CD14-positive monocyte (primary cell): ENCODE measurements around the gene THBS1. TPM values are rescaled to one million over a fixed set of nuclear protein-coding genes. Genes with fewer than 3 reads are reported as not detected.

Source experiments
- DNase-seq, 3 donors: peaks; one replicate each; pipeline ENCODE4 v3.0.0-alpha.2; 2011 to 2022
- H2AFZ ChIP-seq: 2 replicates; pipeline ENCODE4 v1.6.0; 2012; ENCODE audit warnings: mild to moderate bottlenecking, low read depth, low read length, inconsistent platforms; ENCODE audit not compliant: insufficient read depth, poor library complexity, severe bottlenecking
- H3K27ac ChIP-seq, 2 donors: 1 replicate in 1 of 2; 2 replicates in 1 of 2; pipeline ENCODE4 v1.5.1; 2012 to 2013; ENCODE audit warnings: low read length in 2 of 2, control low read depth in 1 of 2, inconsistent platforms in 1 of 2, low read depth in 1 of 2, mild to moderate bottlenecking in 1 of 2
- H3K27me3 ChIP-seq, 2 donors: one replicate each; pipeline versions ENCODE4 v1.6.0 to v1.6.1; 2011 to 2013; ENCODE audit warnings: low read length in 2 of 2; ENCODE audit not compliant: control insufficient read depth in 2 of 2, insufficient read depth in 2 of 2
- H3K36me3 ChIP-seq, 2 donors: replicated peaks in 1 of 2; 1 replicate in 1 of 2; 2 replicates in 1 of 2; pipeline versions ENCODE4 v1.5.1 to v1.6.1; 2012 to 2013; ENCODE audit warnings: low read length in 2 of 2, control low read depth in 1 of 2, inconsistent platforms in 1 of 2, mild to moderate bottlenecking in 1 of 2; ENCODE audit not compliant: insufficient read depth in 2 of 2, control insufficient read depth in 1 of 2
- H3K4me1 ChIP-seq, 2 donors: 1 replicate in 1 of 2; 2 replicates in 1 of 2; pipeline versions ENCODE4 v1.5.1 to v1.6.1; 2012 to 2013; ENCODE audit warnings: low read length in 2 of 2, control low read depth in 1 of 2, inconsistent platforms in 1 of 2, mild to moderate bottlenecking in 1 of 2, moderate library complexity in 1 of 2; ENCODE audit not compliant: insufficient read depth in 2 of 2, control insufficient read depth in 1 of 2
- H3K4me2 ChIP-seq: replicated peaks from 2 replicates; pipeline ENCODE3; 2012; ENCODE audit warnings: low read length, moderate library complexity, mild to moderate bottlenecking; ENCODE audit not compliant: poor library complexity, severe bottlenecking; ENCODE audit errors: extremely low read depth
- H3K4me3 ChIP-seq, 3 experiments: fragments of 200-600 bp in 1 of 3; sonication (generic) in 1 of 3; replicated peaks in 1 of 3; 1 replicate in 2 of 3; 2 replicates in 1 of 3; pipeline ENCODE4 v1.5.1; 2011 to 2013; ENCODE audit warnings: low read length in 3 of 3, mild to moderate bottlenecking in 3 of 3, control low read depth in 2 of 3, low read depth in 2 of 3, inconsistent platforms in 1 of 3, moderate library complexity in 1 of 3
- H3K79me2 ChIP-seq: 2 replicates; pipeline ENCODE4 v1.6.0; 2012; ENCODE audit warnings: mild to moderate bottlenecking, control low read depth, inconsistent platforms, low read length, moderate library complexity; ENCODE audit not compliant: insufficient read depth
- H3K9ac ChIP-seq: 2 replicates; pipeline ENCODE4 v1.6.0; 2017; ENCODE audit warnings: low read length, mild to moderate bottlenecking; ENCODE audit not compliant: insufficient read depth, poor library complexity, severe bottlenecking
- H3K9me3 ChIP-seq, 2 donors: replicated peaks in 1 of 2; 1 replicate in 1 of 2; 2 replicates in 1 of 2; pipeline versions ENCODE4 v1.5.1 to v1.6.1; 2012 to 2013; ENCODE audit warnings: low read length in 2 of 2, control low read depth in 1 of 2; ENCODE audit not compliant: control insufficient read depth in 1 of 2, insufficient read depth in 1 of 2
- H4K20me1 ChIP-seq: 2 replicates; pipeline ENCODE4 v1.6.0; 2012; ENCODE audit warnings: mild to moderate bottlenecking, low read length, control low read depth, moderate library complexity; ENCODE audit not compliant: insufficient read depth
- H3K27ac Mint-ChIP-seq, 7 donors: one replicate each; pipeline ENCODE4 v1.8.0; 2020; ENCODE audit warnings: mild to moderate bottlenecking in 7 of 7, mixed read lengths in 7 of 7, moderate library complexity in 6 of 7, inconsistent platforms in 2 of 7
- H3K27me3 Mint-ChIP-seq, 3 donors: one replicate each; pipeline ENCODE4 v1.8.0; 2021 to 2022; ENCODE audit warnings: low read depth in 3 of 3, mild to moderate bottlenecking in 3 of 3, mixed read lengths in 3 of 3, moderate library complexity in 3 of 3, inconsistent platforms in 1 of 3
- H3K36me3 Mint-ChIP-seq, 2 donors: one replicate each; pipeline ENCODE4 v1.8.0; 2020; ENCODE audit warnings: mixed read lengths in 2 of 2, inconsistent platforms in 1 of 2, mild to moderate bottlenecking in 1 of 2
- H3K4me1 Mint-ChIP-seq: one replicate; pipeline ENCODE4 v1.8.0; 2020; ENCODE audit warnings: mild to moderate bottlenecking, mixed read lengths
- H3K4me3 Mint-ChIP-seq, 2 donors: one replicate each; pipeline ENCODE4 v1.8.0; 2020; ENCODE audit warnings: mild to moderate bottlenecking in 2 of 2, mixed read lengths in 2 of 2, moderate library complexity in 1 of 2
- H3K9me3 Mint-ChIP-seq, 7 donors: one replicate each; pipeline ENCODE4 v1.8.0; 2020 to 2022; ENCODE audit warnings: mixed read lengths in 7 of 7, mild to moderate bottlenecking in 6 of 7, moderate library complexity in 6 of 7, inconsistent platforms in 2 of 7
- CTCF ChIP-seq: fragments of 200-600 bp; IDR thresholded peaks from one replicate; pipeline ENCODE4 v1.8.0; 2022; ENCODE audit warnings: antibody characterized with exemption, mild to moderate bottlenecking
- WGBS: methylation state at CpG from one replicate; pipeline ENCODE4 v1.1.5; 2013; ENCODE audit warnings: missing lambda C conversion rate; ENCODE audit not compliant: insufficient coverage; 5-methylcytosine and 5-hydroxymethylcytosine counted together
- intact Hi-C, 2 donors: fragments of 100-400 bp; cut with micrococcal nuclease; formaldehyde crosslinking; loops; one replicate each; pipeline versions ENCODE4 v1.15.0 to v1.15.1; 2023
- polyA plus RNA-seq, 3 donors: library from polyadenylated mRNA; depleted of rRNA in 1 of 3; unstranded in 2 of 3; stranded (reverse) in 1 of 3; fragments of 300-500 nt in 2 of 3; fragments of >200 nt in 1 of 3; fragmentation: Illumina TruSeq in 2 of 3; gene quantifications; 1 replicate in 2 of 3; 2 replicates in 1 of 3; pipeline ENCODE4 v1.2.3, GENCODE V29; 2012 to 2021

The THBS1 gene
- polyA plus RNA-seq, 3 donors = 0.52 to 151 (median 55.4) TPM

- Histone ChIP-seq H3K4me2 (no peak overlapping the region), H3K36me3 (no peaks in the 10 kb centered on the region), H4K20me1 (no peaks in the 10 kb centered on the region), H3K79me2 (no peaks in the 10 kb centered on the region), H3K27ac (no peak overlapping the region), H3K9me3 (peaks cover 7 to 12% of the 10 kb centered on the region in 2 donors), H3K4me1 (no peaks in the 10 kb centered on the region), H3K4me3 (no peak overlapping the region), H3K9ac (no peak overlapping the region), H3K27me3 (no peaks in the 10 kb centered on the region), H2AFZ (no peak overlapping the region)
- no peak for DNase-seq
- Mint-ChIP-seq H3K27me3 (peaks cover 0 to 8% (median 3%) of the 10 kb centered on the region in 3 donors), H3K27ac (no peak overlapping the region), H3K4me3 (no peak overlapping the region), H3K4me1 (no peaks in the 10 kb centered on the region), H3K36me3 (no peaks in the 10 kb centered on the region), H3K9me3 (peaks cover 10 to 31% (median 23%) of the 10 kb centered on the region in 7 donors)
- TF ChIP-seq CTCF = no peak
- no CpG with 5 or more reads among the region's 1 CpG for WGBS
- intact Hi-C loops = no loop called here
Observed at GRCh38 chr15:39546842-39547241, 34.0 kb upstream of the THBS1 start.

GRCh38 chr15:39548561-39548960 lies 32.3 kb upstream of the THBS1 start:
- TF ChIP-seq CTCF = no peak
- no peak overlapping the region for H3K9ac ChIP-seq
- no peak overlapping the region for H3K4me2 ChIP-seq
- H3K27me3 ChIP-seq = no peaks in the 10 kb centered on the region
- DNase-seq = no peak
- Mint-ChIP-seq H3K36me3 (no peaks in the 10 kb centered on the region), H3K27me3 (peaks cover 0 to 9% (median 8%) of the 10 kb centered on the region in 3 donors), H3K4me1 (peaks cover 16% of the 10 kb centered on the region), H3K9me3 (peaks cover 8 to 28% (median 20%) of the 10 kb centered on the region in 7 donors), H3K27ac (peak overlapping the region in 1 of 7 donors; percentile 12), H3K4me3 (no peak overlapping the region)
- no peaks in the 10 kb centered on the region for H3K36me3 ChIP-seq
- H4K20me1 ChIP-seq = no peaks in the 10 kb centered on the region
- WGBS = 94% methylated on average over 3 of the region's 4 CpGs
- no peak overlapping the region for H3K27ac ChIP-seq
- intact Hi-C loops = no loop called here
- no peak overlapping the region for H2AFZ ChIP-seq
- H3K4me3 ChIP-seq = no peak overlapping the region
- H3K4me1 ChIP-seq = peaks cover 8 to 11% of the 10 kb centered on the region in 2 donors
- H3K79me2 ChIP-seq = no peaks in the 10 kb centered on the region
- H3K9me3 ChIP-seq = peaks cover 7 to 12% of the 10 kb centered on the region in 2 donors
